PC-3 (cell line): ENCODE results near the gene RNF175.

ENCODE experiments used
- EZH2 ChIP-seq: fragments of 300-600 bp; sonication (generic); IDR thresholded peaks from one replicate; pipeline ENCODE4 v1.6.1; 2017; ENCODE audit warnings: antibody characterized with exemption, mild to moderate bottlenecking, low read length; ENCODE audit not compliant: unreplicated experiment
- TF ChIP-seq, protein P1 (sequence below): fragments of 300-600 bp; sonication (generic); conservative IDR thresholded peaks from 2 replicates; pipeline ENCODE4 v1.5.1; 2017; ENCODE audit warnings: antibody characterized with exemption, low read depth, mild to moderate bottlenecking, low read length

DNA sequence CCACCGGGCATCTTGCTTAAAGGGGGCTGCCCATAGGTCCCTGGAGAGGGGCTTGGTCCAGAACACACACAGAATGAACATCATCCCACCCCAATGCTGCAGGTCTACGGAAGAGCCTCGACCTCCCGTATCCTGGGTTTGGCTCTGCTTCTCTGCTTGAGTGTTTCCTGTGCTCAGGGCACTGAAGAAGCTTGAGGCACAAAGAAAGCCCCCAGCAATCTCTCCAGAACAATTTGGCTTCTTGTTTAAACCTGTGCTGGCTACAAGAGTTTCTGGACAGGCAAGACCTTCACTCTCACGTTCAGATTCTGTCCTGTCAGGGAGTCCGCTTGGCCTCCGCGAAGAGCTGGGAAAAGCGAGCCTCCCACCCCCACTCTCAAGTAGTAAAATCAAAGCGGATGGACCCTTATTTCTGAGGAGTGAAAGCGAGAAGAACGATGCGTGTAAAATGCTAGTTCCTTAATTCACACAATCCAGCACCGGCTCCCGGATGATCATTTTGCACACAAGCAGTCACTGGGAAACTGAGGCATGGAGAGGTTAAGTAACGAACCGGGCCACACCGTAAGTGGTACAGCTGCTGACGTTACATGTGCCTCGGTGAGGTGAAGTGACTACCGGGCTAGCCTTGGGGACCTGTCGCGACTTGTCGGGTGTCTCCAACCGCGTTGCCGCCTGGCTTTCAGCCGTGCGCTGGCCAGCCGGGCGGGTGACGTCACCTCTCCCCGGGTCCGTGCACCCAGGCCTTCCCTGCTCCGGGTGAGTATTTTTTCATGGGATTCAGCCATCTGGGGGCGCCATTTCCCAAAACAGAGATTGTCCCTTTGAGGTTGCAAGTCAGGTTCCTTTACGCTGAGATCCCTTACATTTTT is 32.2 kb upstream of the RNF175 start:
- TF ChIP-seq, protein P1, sequence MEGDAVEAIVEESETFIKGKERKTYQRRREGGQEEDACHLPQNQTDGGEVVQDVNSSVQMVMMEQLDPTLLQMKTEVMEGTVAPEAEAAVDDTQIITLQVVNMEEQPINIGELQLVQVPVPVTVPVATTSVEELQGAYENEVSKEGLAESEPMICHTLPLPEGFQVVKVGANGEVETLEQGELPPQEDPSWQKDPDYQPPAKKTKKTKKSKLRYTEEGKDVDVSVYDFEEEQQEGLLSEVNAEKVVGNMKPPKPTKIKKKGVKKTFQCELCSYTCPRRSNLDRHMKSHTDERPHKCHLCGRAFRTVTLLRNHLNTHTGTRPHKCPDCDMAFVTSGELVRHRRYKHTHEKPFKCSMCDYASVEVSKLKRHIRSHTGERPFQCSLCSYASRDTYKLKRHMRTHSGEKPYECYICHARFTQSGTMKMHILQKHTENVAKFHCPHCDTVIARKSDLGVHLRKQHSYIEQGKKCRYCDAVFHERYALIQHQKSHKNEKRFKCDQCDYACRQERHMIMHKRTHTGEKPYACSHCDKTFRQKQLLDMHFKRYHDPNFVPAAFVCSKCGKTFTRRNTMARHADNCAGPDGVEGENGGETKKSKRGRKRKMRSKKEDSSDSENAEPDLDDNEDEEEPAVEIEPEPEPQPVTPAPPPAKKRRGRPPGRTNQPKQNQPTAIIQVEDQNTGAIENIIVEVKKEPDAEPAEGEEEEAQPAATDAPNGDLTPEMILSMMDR: peak; percentile 25; the same call in 1 of the 2 replicates
- TF ChIP-seq EZH2: no peak
